Lower lobe of right lung (tissue), 2 donors: ENCODE results near the gene MROH2A. TPM values are rescaled to one million over a fixed set of nuclear protein-coding genes. Genes with fewer than 3 reads are reported as not detected.

Experiments
- ATAC-seq, 2 donors: fragments of 200-7000 bp; cut with Tn5 transposase; one replicate each; pipeline ENCODE4 v1.9.1; 2020 to 2022; ENCODE audit warnings: mild to moderate bottlenecking in 2 of 2, moderate library complexity in 2 of 2
- DNase-seq: peaks from one replicate; pipeline ENCODE4 v3.0.0-alpha.2; 2020
- H3K27ac ChIP-seq: fragments of 200-600 bp; one replicate; pipeline ENCODE4 v1.8.0; 2022
- H3K27me3 ChIP-seq: fragments of 200-600 bp; one replicate; pipeline ENCODE4 v1.8.0; 2022; ENCODE audit warnings: low read depth
- H3K36me3 ChIP-seq: fragments of 200-600 bp; one replicate; pipeline ENCODE4 v1.8.0; 2022; ENCODE audit warnings: mild to moderate bottlenecking
- H3K4me1 ChIP-seq: fragments of 200-600 bp; one replicate; pipeline ENCODE4 v1.8.0; 2022
- H3K4me3 ChIP-seq: fragments of 200-600 bp; one replicate; pipeline ENCODE4 v1.8.0; 2022; ENCODE audit warnings: mild to moderate bottlenecking
- H3K9me3 ChIP-seq: fragments of 200-600 bp; one replicate; pipeline ENCODE4 v1.8.0; 2022
- intact Hi-C: fragments of 100-400 bp; cut with DNase I; formaldehyde crosslinking; loops from one replicate; pipeline ENCODE4 v1.11.0; 2022
- total RNA-seq: library from RNA; stranded (reverse); fragmentation: NEBNext Ultra II Directional; extraction: Animal tissue kit (Norgen Biotek cat#: 25700); gene quantifications from one replicate; pipeline ENCODE4 v1.2.1, GENCODE V29; 2021
- TF ChIP-seq, protein P1 (sequence below): fragments of 200-600 bp; IDR thresholded peaks from one replicate; pipeline ENCODE4 v1.8.0; 2022; ENCODE audit warnings: antibody characterized with exemption, mild to moderate bottlenecking
- donor health status: DM: no; HTN: yes; CAD: no; lungs with severe emphysema.

The MROH2A gene
- total RNA-seq, 1 donor from 2014 or later = not detected

DNA sequence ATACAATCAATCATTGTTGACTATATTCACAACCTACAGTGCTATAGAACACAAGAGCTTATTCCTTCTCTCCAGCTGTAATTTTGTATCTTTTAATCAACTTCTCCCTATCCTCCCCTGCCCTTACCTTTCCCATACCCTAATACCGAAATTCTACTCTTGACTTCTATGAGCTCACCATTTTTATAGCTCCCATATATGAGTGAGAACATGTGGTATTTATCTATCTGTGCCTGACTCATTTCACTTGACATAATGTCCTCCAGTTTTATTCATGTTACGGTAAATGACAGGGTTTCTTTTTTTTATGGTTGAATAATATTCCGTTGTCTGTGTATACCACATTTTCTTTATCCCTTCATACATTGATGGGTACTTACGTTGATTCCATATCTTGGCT lies 2.6 kb downstream of the MROH2A start:
- intact Hi-C loops = no loop called here
- Histone ChIP-seq H3K36me3 (no peaks in the 10 kb centered on the region), H3K4me3 (no peak overlapping the region), H3K27ac (no peak overlapping the region), H3K4me1 (no peaks in the 10 kb centered on the region), H3K27me3 (no peaks in the 10 kb centered on the region), H3K9me3 (no peaks in the 10 kb centered on the region)
- TF ChIP-seq, protein P1, sequence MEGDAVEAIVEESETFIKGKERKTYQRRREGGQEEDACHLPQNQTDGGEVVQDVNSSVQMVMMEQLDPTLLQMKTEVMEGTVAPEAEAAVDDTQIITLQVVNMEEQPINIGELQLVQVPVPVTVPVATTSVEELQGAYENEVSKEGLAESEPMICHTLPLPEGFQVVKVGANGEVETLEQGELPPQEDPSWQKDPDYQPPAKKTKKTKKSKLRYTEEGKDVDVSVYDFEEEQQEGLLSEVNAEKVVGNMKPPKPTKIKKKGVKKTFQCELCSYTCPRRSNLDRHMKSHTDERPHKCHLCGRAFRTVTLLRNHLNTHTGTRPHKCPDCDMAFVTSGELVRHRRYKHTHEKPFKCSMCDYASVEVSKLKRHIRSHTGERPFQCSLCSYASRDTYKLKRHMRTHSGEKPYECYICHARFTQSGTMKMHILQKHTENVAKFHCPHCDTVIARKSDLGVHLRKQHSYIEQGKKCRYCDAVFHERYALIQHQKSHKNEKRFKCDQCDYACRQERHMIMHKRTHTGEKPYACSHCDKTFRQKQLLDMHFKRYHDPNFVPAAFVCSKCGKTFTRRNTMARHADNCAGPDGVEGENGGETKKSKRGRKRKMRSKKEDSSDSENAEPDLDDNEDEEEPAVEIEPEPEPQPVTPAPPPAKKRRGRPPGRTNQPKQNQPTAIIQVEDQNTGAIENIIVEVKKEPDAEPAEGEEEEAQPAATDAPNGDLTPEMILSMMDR = no peak
- DNase-seq (no peak), ATAC-seq (no peak)

DNA sequence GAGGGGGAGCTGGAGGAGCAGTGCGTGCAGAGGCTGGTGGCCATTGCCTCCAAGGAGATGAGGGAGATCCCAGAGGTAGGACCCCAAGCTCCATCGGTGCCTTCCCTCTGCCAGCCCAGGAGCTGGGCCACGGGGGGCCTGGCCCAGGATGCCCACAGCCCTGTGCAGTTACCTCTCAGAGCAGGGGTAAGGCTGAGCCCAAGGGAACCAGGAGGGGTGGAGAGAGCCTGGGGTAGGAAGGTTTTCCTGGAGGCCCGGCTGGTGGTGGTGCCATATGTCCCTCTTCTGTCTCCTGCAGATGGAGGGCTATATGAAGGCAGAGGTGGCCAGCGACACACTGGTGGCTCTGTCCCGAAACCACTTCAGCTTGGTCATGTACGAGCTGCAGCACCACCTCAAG lies 11.4 kb downstream of the MROH2A start:
- no peak overlapping the region for H3K27ac ChIP-seq
- intact Hi-C loops = no loop called here
- DNase-seq (no peak), ATAC-seq (no peak)
- no peaks in the 10 kb centered on the region for H3K27me3 ChIP-seq
- TF ChIP-seq, protein P1 = no peak
- H3K9me3 ChIP-seq = no peaks in the 10 kb centered on the region
- no peaks in the 10 kb centered on the region for H3K4me1 ChIP-seq
- no peaks in the 10 kb centered on the region for H3K36me3 ChIP-seq
- H3K4me3 ChIP-seq = no peak overlapping the region

DNA sequence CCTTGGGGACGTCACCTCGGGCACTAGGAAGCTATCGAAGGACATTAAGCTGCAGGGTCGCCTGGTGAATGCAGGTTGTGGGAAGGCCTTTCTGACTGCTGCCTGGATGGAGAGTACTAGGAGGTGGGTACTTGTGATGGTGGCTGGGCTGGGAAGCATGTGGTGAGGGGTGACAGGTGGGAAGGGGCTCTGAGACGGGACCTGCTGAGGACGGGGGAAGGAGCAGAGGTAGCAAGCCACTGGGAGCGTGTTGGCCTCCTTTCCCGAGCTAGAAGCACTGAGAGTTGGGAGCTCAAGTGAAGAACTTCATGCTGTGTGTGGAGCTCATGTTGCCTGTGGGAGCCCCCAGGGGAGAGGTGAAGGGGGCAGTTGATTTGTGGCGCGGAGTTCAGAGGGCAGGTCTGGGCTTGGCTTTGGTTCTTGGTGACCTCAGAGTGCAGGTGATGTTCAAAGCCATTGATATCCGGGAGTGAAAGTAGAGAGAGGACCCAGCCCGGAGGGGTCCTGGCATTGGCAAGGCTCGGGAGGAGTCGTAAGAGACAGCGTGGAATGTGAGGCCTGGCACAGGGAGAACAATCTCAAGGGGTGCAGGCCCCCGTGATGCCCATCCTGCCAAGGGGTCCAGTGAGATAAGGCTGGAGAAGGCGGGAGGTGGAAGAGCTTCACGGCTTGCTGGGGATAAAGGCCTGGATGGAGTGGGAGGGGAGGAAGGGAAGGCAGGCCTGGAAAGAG lies 13.2 kb downstream of the MROH2A start:
- H3K36me3 ChIP-seq = no peaks in the 10 kb centered on the region
- no peak overlapping the region for H3K4me3 ChIP-seq
- ATAC-seq (no peak), DNase-seq (no peak)
- H3K27me3 ChIP-seq = no peaks in the 10 kb centered on the region
- intact Hi-C loops = no loop called here
- TF ChIP-seq, protein P1 = no peak
- no peaks in the 10 kb centered on the region for H3K4me1 ChIP-seq
- H3K27ac ChIP-seq = no peak overlapping the region
- H3K9me3 ChIP-seq = no peaks in the 10 kb centered on the region

DNA sequence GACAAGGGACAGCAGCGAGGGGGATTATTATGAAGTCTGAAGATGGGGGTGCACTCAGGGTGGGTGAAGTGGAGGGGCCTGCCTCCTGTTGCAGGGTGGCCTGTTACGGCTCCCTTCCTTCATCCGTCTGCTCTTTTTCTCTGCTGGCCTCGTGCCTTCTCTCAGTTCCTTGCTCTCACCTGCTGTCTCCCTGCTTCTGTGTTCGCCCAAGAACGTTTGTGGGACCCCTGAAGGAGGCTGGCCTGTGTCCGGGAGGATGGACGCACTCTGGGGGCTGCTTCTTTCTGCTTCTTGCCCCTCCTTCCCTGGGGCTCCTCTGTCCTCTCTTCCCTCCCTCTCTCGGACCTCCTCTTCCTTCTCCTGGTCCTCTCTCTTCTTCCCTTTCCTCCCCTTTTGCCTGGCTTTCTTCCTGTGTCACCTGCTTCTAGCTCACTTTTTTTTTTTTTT lies 13.8 kb downstream of the MROH2A start:
- DNase-seq (no peak), ATAC-seq (no peak)
- H3K4me3 ChIP-seq = no peak overlapping the region
- H3K27ac ChIP-seq = no peak overlapping the region
- intact Hi-C loops = no loop called here
- TF ChIP-seq, protein P1 = no peak
- no peaks in the 10 kb centered on the region for H3K4me1 ChIP-seq
- H3K27me3 ChIP-seq = no peaks in the 10 kb centered on the region
- no peaks in the 10 kb centered on the region for H3K36me3 ChIP-seq
- no peaks in the 10 kb centered on the region for H3K9me3 ChIP-seq

DNA sequence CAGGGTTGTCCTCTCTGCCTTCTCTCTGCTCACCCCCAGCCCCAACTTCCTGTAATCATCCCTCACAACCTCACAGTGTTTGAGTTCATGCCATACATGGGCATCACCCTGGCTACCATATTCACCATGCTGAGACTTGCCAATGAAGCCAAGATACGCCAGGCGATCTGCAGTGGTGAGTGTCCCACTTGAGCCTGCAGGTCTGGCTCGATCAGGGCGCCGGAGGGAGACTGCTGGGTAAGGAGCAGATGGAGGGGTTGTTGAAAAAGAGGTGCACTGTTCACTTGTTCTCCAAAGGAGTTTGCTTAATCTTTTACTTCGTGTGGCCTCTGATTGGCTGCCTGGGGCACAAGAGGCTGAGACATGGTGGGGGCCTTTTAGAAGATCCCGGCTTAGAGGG lies 14.6 kb downstream of the MROH2A start:
- ATAC-seq = no peak
- no peaks in the 10 kb centered on the region for H3K4me1 ChIP-seq
- no peaks in the 10 kb centered on the region for H3K9me3 ChIP-seq
- no peaks in the 10 kb centered on the region for H3K36me3 ChIP-seq
- TF ChIP-seq, protein P1 = no peak
- intact Hi-C loops = no loop called here
- DNase-seq = no peak
- no peak overlapping the region for H3K4me3 ChIP-seq
- no peaks in the 10 kb centered on the region for H3K27me3 ChIP-seq
- H3K27ac ChIP-seq = no peak overlapping the region
